HepG2 (cell line): Measurements from ENCODE around the gene SAMD4B. TPM values are rescaled to one million over a fixed set of nuclear protein-coding genes. Genes with fewer than 3 reads are reported as not detected.
A peak's percentile ranks its signal among the peaks of the same experiment; 100 is the strongest.

Source experiments
- CREB1 ChIP-seq, 2 experiments: fragments of 450-650 bp in 1 of 2; IDR thresholded peaks; 2 replicates each; pipeline ENCODE4 v1.6.1; 2016 to 2017; ENCODE audit warnings: control low read depth in 1 of 2, mild to moderate bottlenecking in 1 of 2, missing compliant biosample characterization in 1 of 2, missing genetic modification characterization in 1 of 2
- DMTF1 ChIP-seq: sonication (generic); formaldehyde crosslinking; IDR thresholded peaks from 2 replicates; pipeline ENCODE4 v1.4.0; 2020; ENCODE audit warnings: mild to moderate bottlenecking, missing genetic modification reagents
- ETV5 ChIP-seq: IDR thresholded peaks from 2 replicates; pipeline ENCODE4 v1.6.1; 2018; ENCODE audit warnings: missing biosample characterization, missing genetic modification reagents, inconsistent platforms, borderline replicate concordance
- GABPA ChIP-seq, 2 experiments: IDR thresholded peaks; 2 replicates each; pipeline ENCODE4 v1.6.1; 2011 to 2016; ENCODE audit warnings: low read depth in 2 of 2, low read length in 1 of 2, missing biosample characterization in 1 of 2, missing genetic modification characterization in 1 of 2
- GABPB1 ChIP-seq: IDR thresholded peaks from 2 replicates; pipeline ENCODE4 v1.6.1; 2016; ENCODE audit warnings: mild to moderate bottlenecking, missing genetic modification reagents, moderate library complexity, missing compliant biosample characterization
- GLI4 ChIP-seq: sonication (generic); formaldehyde crosslinking; IDR thresholded peaks from 2 replicates; pipeline ENCODE4 v1.5.1; 2020; ENCODE audit warnings: missing genetic modification reagents, mild to moderate bottlenecking, moderate library complexity, borderline replicate concordance
- HDAC2 ChIP-seq: sonication (generic); formaldehyde crosslinking; IDR thresholded peaks from 2 replicates; pipeline ENCODE4 v1.4.0; 2020; ENCODE audit warnings: missing genetic modification reagents
- HNRNPK ChIP-seq: fragments of 200-400 bp; formaldehyde crosslinking; IDR thresholded peaks from 2 replicates; pipeline ENCODE4 v1.6.1; 2018; ENCODE audit warnings: low read length, low read depth, moderate library complexity, mild to moderate bottlenecking; ENCODE audit not compliant: poor library complexity, severe bottlenecking
- KAT7 ChIP-seq: IDR thresholded peaks from 2 replicates; pipeline ENCODE4 v1.6.1; 2018; ENCODE audit warnings: borderline replicate concordance, missing compliant biosample characterization
- MAZ ChIP-seq, 2 experiments: sonication (generic) in 1 of 2; formaldehyde crosslinking in 1 of 2; IDR thresholded peaks; 2 replicates each; pipeline versions ENCODE4 v1.5.0 to v1.6.1; 2012 to 2020; ENCODE audit warnings: low read depth in 2 of 2, mild to moderate bottlenecking in 2 of 2, borderline replicate concordance in 1 of 2, improper control_type of control experiment in 1 of 2, low read length in 1 of 2, missing genetic modification reagents in 1 of 2, moderate library complexity in 1 of 2
- MXI1 ChIP-seq: IDR thresholded peaks from 3 replicates; pipeline ENCODE4 v1.6.1; 2012; ENCODE audit warnings: low read depth, low read length, inconsistent platforms, borderline replicate concordance
- REPIN1 ChIP-seq: sonication (generic); formaldehyde crosslinking; IDR thresholded peaks from 2 replicates; pipeline ENCODE4 v1.8.0; 2022; ENCODE audit warnings: missing genetic modification reagents, low read depth, mild to moderate bottlenecking, borderline replicate concordance
- SIN3A ChIP-seq: IDR thresholded peaks from 2 replicates; pipeline ENCODE4 v1.6.1; 2011; ENCODE audit warnings: low read depth, mild to moderate bottlenecking, control low read depth, low read length, borderline replicate concordance
- SOX13 ChIP-seq, 3 experiments: fragments of 450-650 bp in 1 of 3; sonication (generic) in 1 of 3; formaldehyde crosslinking in 1 of 3; IDR thresholded peaks in 2 of 3; conservative IDR thresholded peaks in 1 of 3; 2 replicates each; pipeline versions ENCODE4 v1.5.0 to v1.6.1; 2016 to 2020; ENCODE audit warnings: antibody characterized with exemption in 1 of 3, mild to moderate bottlenecking in 1 of 3, missing compliant biosample characterization in 1 of 3, missing genetic modification reagents in 1 of 3, moderate library complexity in 1 of 3
- SPEN ChIP-seq: sonication (generic); formaldehyde crosslinking; IDR thresholded peaks from 2 replicates; pipeline ENCODE4 v1.5.1; 2020; ENCODE audit warnings: low read depth, mild to moderate bottlenecking, missing genetic modification reagents
- TAF1 ChIP-seq: sonication (generic); formaldehyde crosslinking; IDR thresholded peaks from 2 replicates; pipeline ENCODE4 v1.4.0; 2020; ENCODE audit warnings: missing genetic modification reagents
- ZBTB3 ChIP-seq: sonication (generic); formaldehyde crosslinking; IDR thresholded peaks from 2 replicates; pipeline ENCODE4 v1.4.0; 2020; ENCODE audit warnings: low read depth, mild to moderate bottlenecking, moderate library complexity, missing genetic modification reagents, borderline replicate concordance
- ZBTB7A ChIP-seq: sonication (generic); formaldehyde crosslinking; IDR thresholded peaks from 2 replicates; pipeline ENCODE4 v1.8.0; 2022; ENCODE audit warnings: mild to moderate bottlenecking, missing genetic modification reagents
- ZC3H13 ChIP-seq: sonication (generic); formaldehyde crosslinking; IDR thresholded peaks from 2 replicates; pipeline ENCODE4 v1.8.1; 2023; ENCODE audit warnings: mild to moderate bottlenecking, missing genetic modification reagents, moderate library complexity
- ZNF777 ChIP-seq: sonication (generic); formaldehyde crosslinking; IDR thresholded peaks from 2 replicates; pipeline ENCODE4 v1.4.0; 2020; ENCODE audit warnings: missing genetic modification reagents
- ZNF883 ChIP-seq: sonication (generic); formaldehyde crosslinking; IDR thresholded peaks from 2 replicates; pipeline ENCODE4 v1.5.1; 2020; ENCODE audit warnings: mild to moderate bottlenecking, missing genetic modification reagents; ENCODE audit errors: not compliant biosample characterization
- polyA plus RNA-seq, 8 experiments: library from polyadenylated mRNA; depleted of rRNA in 3 of 8; stranded (reverse) in 7 of 8; unstranded in 1 of 8; fragments of >200 nt; fragmentation: Illumina TruSeq in 4 of 8; extraction: Trizol in 4 of 8; gene quantifications; 2 replicates each; pipeline versions ENCODE4 v1.2.1 to v1.2.3, GENCODE V29; 2011 to 2016; ENCODE audit warnings: low read depth in 4 of 8, missing spikeins in 1 of 8, mixed read lengths in 1 of 8; ENCODE audit not compliant: insufficient read depth in 1 of 8
- total RNA-seq, 5 experiments: library from RNA; depleted of rRNA; stranded (reverse); fragments of >200 nt; fragmentation: Illumina TruSeq; extraction: Trizol; gene quantifications; 2 replicates each; pipeline ENCODE4 v1.2.3, GENCODE V29; 2016; ENCODE audit warnings: low read depth in 1 of 5
- TF ChIP-seq, protein P1 (sequence below): sonication (generic); formaldehyde crosslinking; IDR thresholded peaks from 2 replicates; pipeline ENCODE4 v1.4.0; 2020; ENCODE audit warnings: missing genetic modification reagents
- TF ChIP-seq, protein P2 (sequence below): sonication (generic); IDR thresholded peaks from 2 replicates; pipeline ENCODE4 v1.6.1; 2016; ENCODE audit warnings: low read depth, borderline replicate concordance

SAMD4B gene
- total and polyA plus RNA-seq, 2 of the 13 experiments (the other 11 are each of a cell fraction or from before 2014, with no cell fraction given), result 26.0 to 31.8 TPM

GRCh38 chr19:39413272-39413910 lies 71.2 kb downstream of the SAMD4B start (continued):
- TF ChIP-seq CREB1 (IDR thresholded peaks at IDR 0.05), result no peak
- no peak for TF ChIP-seq CREB1 (CRISPR knock-in tag; IDR thresholded peaks at IDR 0.05)
- TF ChIP-seq MAZ (IDR thresholded peaks at IDR 0.05; ENCODE audit: borderline replicate concordance, low read depth, low read length), result no peak; the same call in 1 of the 2 replicates
- TF ChIP-seq MAZ (CRISPR knock-in tag; IDR thresholded peaks at IDR 0.05; ENCODE audit: low read depth), result no peak
- 0 out of 2 replicates have a peak, but pooled peaks have one; percentile 10 for TF ChIP-seq ZBTB3 (CRISPR knock-in tag)
- TF ChIP-seq REPIN1, result no peak
- TF ChIP-seq, protein P1, sequence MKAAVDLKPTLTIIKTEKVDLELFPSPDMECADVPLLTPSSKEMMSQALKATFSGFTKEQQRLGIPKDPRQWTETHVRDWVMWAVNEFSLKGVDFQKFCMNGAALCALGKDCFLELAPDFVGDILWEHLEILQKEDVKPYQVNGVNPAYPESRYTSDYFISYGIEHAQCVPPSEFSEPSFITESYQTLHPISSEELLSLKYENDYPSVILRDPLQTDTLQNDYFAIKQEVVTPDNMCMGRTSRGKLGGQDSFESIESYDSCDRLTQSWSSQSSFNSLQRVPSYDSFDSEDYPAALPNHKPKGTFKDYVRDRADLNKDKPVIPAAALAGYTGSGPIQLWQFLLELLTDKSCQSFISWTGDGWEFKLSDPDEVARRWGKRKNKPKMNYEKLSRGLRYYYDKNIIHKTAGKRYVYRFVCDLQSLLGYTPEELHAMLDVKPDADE (CRISPR knock-in tag), result 0 out of 2 replicates have a peak, but pooled peaks have one; percentile 41
- peak; percentile 61; the same call in 1 of the 2 replicates for TF ChIP-seq GABPB1 (CRISPR knock-in tag)
- TF ChIP-seq SPEN, result peak; percentile 18; the same call in 1 of the 2 replicates
- TF ChIP-seq DMTF1 (CRISPR knock-in tag), result no peak
- TF ChIP-seq MXI1, result 0 out of 3 replicates have a peak, but pooled peaks have one; percentile 9
- TF ChIP-seq KAT7 (CRISPR knock-in tag), result 0 out of 2 replicates have a peak, but pooled peaks have one; percentile 16
- peak; percentile 58; the same call in 1 of the 2 replicates for TF ChIP-seq ZC3H13 (CRISPR knock-in tag)
- TF ChIP-seq SIN3A, result peak; percentile 55; the same call in 1 of the 2 replicates
- TF ChIP-seq, protein P2, sequence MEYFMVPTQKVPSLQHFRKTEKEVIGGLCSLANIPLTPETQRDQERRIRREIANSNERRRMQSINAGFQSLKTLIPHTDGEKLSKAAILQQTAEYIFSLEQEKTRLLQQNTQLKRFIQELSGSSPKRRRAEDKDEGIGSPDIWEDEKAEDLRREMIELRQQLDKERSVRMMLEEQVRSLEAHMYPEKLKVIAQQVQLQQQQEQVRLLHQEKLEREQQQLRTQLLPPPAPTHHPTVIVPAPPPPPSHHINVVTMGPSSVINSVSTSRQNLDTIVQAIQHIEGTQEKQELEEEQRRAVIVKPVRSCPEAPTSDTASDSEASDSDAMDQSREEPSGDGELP, result peak; percentile 71; the same call in 1 of the 2 replicates
- TF ChIP-seq TAF1 (CRISPR knock-in tag), result peak; percentile 30; the same call in 1 of the 2 replicates
- 0 out of 2 replicates have a peak, but pooled peaks have one; percentile 35 for TF ChIP-seq ZBTB7A
- TF ChIP-seq SOX13 (IDR thresholded peaks at IDR 0.05), result no peak
- TF ChIP-seq SOX13 (CRISPR knock-in tag; conservative IDR thresholded peaks at IDR 0.05 in 1 of 2, IDR thresholded peaks at IDR 0.05 in 1 of 2), result peak in 1 of 2 experiments; percentile 45; a peak in 1 of 4 replicates
- peak; percentile 52; the same call in 1 of the 2 replicates for TF ChIP-seq ZNF777
- TF ChIP-seq ETV5 (CRISPR knock-in tag), result peak; percentile 36; the same call in 1 of the 2 replicates
- 0 out of 2 replicates have a peak, but pooled peaks have one; percentile 16 for TF ChIP-seq HDAC2
- no peak for TF ChIP-seq GLI4 (CRISPR knock-in tag)
- TF ChIP-seq GABPA (IDR thresholded peaks at IDR 0.05; ENCODE audit: low read depth, low read length), result 0 out of 2 replicates have a peak, but pooled peaks have one; percentile 8
- TF ChIP-seq GABPA (CRISPR knock-in tag; IDR thresholded peaks at IDR 0.05; ENCODE audit: low read depth), result no peak
- peak; percentile 23 for TF ChIP-seq ZNF883 (CRISPR knock-in tag)
- peak; percentile 65 for TF ChIP-seq HNRNPK
